ENCODE measurements around the gene IL12RB1. TPM values are rescaled to one million over a fixed set of nuclear protein-coding genes. Genes with fewer than 3 reads are reported as not detected.

IL12RB1 gene
- 0.64 and 0.87 TPM in 2 replicates for total RNA-seq

GRCh38 chr19:18086590-18087138 is at the start of gene IL12RB1:
TSS of gene IL12RB1 (minus strand) at chr19:18086934. CDS start at chr19:18086823, 111 bp downstream.

GRCh38 chr19:18097217-18097992 is 10.7 kb upstream of the IL12RB1 start, which contains the start of gene MAST3:
TSS of gene MAST3 (plus strand) at chr19:18097778. CDS start at chr19:18097793, 15 bp downstream.

Other genes with a start within 250 kb of the IL12RB1 start
- 4.7 and 5.9 TPM in 2 replicates for gene JAK3, start 239.0 kb downstream of the IL12RB1 start, total RNA-seq
- 1,320 and 1,512 TPM in 2 replicates for gene RPL18A, start 227.0 kb downstream of the IL12RB1 start, total RNA-seq
- not detected in 2 replicates for gene SLC5A5, start 215.0 kb downstream of the IL12RB1 start, total RNA-seq
- 111 and 120 TPM in 2 replicates for gene CCDC124, start 153.9 kb downstream of the IL12RB1 start, total RNA-seq
- not detected in 2 replicates for gene KCNN1, start 119.8 kb downstream of the IL12RB1 start, total RNA-seq
- gene ARRDC2, start 78.8 kb downstream of the IL12RB1 start, total RNA-seq, result 10.9 and 27.0 TPM in 2 replicates
- gene MAST3, start 10.8 kb upstream of the IL12RB1 start, total RNA-seq, result 3.5 and 3.6 TPM in 2 replicates
- 2.2 and 7.3 TPM in 2 replicates for gene PIK3R2, start 66.2 kb upstream of the IL12RB1 start, total RNA-seq
- 16.9 and 21.9 TPM in 2 replicates for gene IFI30, start 86.9 kb upstream of the IL12RB1 start, total RNA-seq
- 31.2 and 59.0 TPM in 2 replicates for gene MPV17L2, start 106.3 kb upstream of the IL12RB1 start, total RNA-seq
- 0.60 and 1.5 TPM in 2 replicates for gene RAB3A, start 117.1 kb upstream of the IL12RB1 start, total RNA-seq
- 0.25 and 0.27 TPM in 2 replicates for gene PDE4C, start 139.5 kb upstream of the IL12RB1 start, total RNA-seq
- 0.10 and 0.13 TPM in 2 replicates for gene IQCN, start 187.5 kb upstream of the IL12RB1 start, total RNA-seq
- gene JUND, start 194.7 kb upstream of the IL12RB1 start, total RNA-seq, result 210 and 293 TPM in 2 replicates
- 333 and 341 TPM in 2 replicates for gene LSM4, start 236.1 kb upstream of the IL12RB1 start, total RNA-seq

Measured in mammary microvascular endothelial cell (primary cell).